ENCODE results near the gene TMEM243.

Gene TMEM243

DNA sequence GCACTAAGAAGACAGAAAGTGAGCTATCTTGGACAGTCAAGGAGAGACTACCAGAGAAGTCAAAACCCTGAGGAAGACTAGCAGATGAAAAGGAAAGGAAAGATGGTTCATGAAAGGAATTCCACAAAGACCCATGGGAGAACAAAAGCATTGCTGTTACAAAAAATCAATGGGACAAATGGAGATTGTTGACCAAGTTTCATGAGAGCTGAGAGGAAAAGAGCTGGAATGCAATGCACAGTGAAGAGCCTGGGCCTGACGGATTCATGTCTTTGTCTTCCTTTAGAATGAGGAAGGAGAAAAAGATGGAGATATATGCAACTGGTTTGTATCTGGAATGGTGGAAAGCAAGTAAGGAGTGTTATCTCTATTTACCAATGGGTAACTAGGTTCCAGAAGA is 17.3 kb downstream of the TMEM243 start:
- H3K27me3 Mint-ChIP-seq: no peaks in the 10 kb centered on the region
- ATAC-seq (no peak), DNase-seq (no peak)
- peaks cover 67% of the 10 kb centered on the region for H3K4me1 Mint-ChIP-seq
- H3K4me3 Mint-ChIP-seq: no peak overlapping the region
- peaks cover 36% of the 10 kb centered on the region for H3K9me3 Mint-ChIP-seq
- H3K36me3 Mint-ChIP-seq (ENCODE audit: low read depth): peaks cover 97% of the 10 kb centered on the region
- peak overlapping the region; percentile 47 for H3K27ac Mint-ChIP-seq

DNA sequence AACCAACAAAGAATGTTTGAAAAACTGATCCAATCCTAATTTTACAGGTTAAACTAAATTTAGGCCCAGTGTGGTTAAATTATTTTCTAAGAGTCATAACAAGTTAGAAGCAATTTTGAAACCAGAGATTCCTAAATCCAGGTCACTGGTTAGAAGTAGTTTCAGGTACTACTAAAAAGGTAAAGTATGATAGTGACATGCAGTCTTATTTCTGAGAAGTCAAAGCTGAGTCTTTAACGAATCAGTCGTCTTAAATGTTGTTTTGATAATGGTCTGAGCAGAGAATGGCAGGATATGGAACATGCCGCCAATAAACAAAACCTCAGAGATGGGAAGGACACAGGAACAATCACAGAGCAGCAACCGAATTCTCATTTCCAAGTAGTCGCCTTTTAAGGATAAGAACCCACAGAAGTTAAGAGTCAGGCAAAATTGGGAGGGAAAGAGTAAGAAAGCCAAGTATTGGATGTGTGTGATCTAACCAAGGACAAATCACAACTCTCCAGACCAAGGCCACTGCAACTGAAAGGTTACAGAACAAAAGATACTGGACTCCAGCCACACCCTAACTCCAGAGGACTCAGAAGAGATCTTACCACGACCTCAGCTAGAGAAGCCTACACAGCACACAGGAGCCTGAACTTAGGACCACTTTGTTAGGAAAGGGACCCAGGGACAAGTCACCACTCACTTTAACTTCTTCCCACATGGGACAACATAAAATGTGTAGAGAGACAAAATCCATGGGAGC is 19.7 kb downstream of the TMEM243 start:
- DNase-seq: no peak
- Mint-ChIP-seq H3K27me3 (no peaks in the 10 kb centered on the region), H3K4me1 (peaks cover 59% of the 10 kb centered on the region), H3K4me3 (no peak overlapping the region), H3K9me3 (peaks cover 23% of the 10 kb centered on the region), H3K27ac (peak overlapping the region; percentile 53), H3K36me3 (ENCODE audit: low read depth) (peaks cover 91% of the 10 kb centered on the region)
- no peak for ATAC-seq

DNA sequence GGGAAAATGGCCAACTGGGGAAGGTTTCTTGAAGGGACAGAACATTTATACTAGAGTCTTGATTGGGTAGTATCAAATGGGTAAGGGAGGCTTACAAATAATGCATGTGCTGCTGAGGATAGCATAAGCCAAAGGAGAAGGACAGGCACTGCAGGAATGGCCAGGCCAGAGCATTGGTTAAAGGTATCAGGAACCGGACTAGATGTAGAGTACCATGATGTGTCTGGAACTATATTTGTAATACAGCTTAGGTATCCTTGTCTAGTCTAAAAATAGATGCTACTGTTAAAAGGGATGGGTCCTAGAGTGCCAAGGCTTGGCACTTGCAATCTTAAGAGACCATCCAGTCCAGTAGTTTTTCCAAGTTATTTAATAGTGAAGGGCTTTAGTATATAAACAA is 20.3 kb downstream of the TMEM243 start:
- Mint-ChIP-seq H3K27me3 (no peaks in the 10 kb centered on the region), H3K4me3 (no peak overlapping the region), H3K36me3 (ENCODE audit: low read depth) (peaks cover 91% of the 10 kb centered on the region), H3K9me3 (peaks cover 17% of the 10 kb centered on the region), H3K4me1 (peaks cover 62% of the 10 kb centered on the region), H3K27ac (peak overlapping the region; percentile 53)
- DNase-seq (no peak), ATAC-seq (no peak)

DNA sequence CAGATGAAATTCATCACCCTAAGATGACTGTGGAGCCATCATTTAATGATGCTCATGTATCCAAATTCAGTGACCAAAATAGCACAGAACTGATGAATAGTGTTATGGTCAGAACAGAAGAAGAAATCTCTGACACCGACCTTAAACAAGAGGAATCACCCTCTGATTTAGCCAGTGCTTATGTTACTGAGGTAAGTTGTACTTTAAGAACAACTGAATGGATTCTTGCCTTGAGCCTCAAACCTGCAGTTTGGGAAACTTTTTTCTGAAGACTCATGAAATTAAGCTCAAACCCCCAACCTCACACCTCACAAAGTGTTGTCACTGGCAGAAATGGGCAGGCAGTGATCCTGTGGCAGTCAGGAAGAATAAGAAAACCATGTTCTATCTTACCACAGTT is 25.6 kb downstream of the TMEM243 start:
- DNase-seq: no peak
- Mint-ChIP-seq H3K4me3 (no peak overlapping the region), H3K27ac (peak overlapping the region; percentile 77), H3K27me3 (no peaks in the 10 kb centered on the region), H3K4me1 (peaks cover 36% of the 10 kb centered on the region), H3K36me3 (ENCODE audit: low read depth) (peaks cover 69% of the 10 kb centered on the region), H3K9me3 (no peaks in the 10 kb centered on the region)
- ATAC-seq: no peak

DNA sequence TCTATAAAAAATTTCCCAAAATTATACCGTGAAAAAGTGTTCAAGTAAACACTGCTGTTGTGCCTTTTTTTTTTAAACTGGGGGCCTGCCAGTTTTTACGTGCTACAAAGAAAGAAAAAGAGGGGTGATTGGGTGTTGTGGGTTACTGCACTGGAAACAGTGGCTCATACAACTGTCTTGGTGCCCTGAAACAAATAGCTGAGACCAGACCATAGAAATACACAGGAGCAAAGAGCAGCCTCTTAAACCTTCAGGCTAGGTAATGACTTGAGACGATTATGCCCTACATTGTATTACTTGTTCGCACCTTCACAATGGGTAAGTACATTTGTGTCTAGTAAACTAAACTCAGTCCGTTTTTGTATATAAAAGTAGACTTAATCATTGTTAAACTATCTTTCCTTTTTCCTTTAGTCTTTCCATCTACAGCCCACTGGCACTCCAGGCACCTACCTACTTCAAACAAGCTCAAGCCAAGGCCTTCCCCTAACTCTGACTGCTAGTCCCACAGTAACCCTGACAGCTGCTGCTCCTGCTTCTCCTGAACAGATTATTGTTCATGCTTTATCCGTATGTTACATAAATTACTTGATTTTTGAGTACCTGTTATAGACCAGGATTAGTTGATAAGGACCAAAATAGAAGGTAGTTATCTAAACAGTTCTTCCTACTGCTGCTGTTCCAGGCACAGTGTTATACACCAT is 26.6 kb downstream of the TMEM243 start:
- Mint-ChIP-seq H3K9me3 (no peaks in the 10 kb centered on the region), H3K4me1 (peaks cover 35% of the 10 kb centered on the region), H3K27ac (peak overlapping the region; percentile 70), H3K36me3 (ENCODE audit: low read depth) (peaks cover 68% of the 10 kb centered on the region), H3K4me3 (no peak overlapping the region), H3K27me3 (no peaks in the 10 kb centered on the region)
- DNase-seq: no peak
- peak; percentile 62 for ATAC-seq

DNA sequence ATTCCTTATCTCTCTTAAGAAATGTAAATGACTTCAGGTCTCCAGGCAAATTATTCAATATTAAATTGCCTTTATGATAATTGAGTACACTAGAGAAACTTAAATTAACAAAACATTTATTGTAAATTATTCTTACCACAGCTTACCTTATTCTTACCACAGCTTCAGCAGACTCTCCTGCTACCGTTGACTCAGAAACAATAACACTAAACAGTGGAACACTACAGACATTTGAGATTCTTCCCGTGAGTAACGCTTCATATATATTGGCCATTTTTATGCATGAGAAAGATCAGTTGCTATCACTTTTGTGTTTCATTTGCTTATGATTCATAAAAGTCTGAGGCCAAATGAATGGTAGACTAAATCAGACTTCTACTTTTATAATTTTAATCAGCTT is 28.7 kb downstream of the TMEM243 start:
- H3K4me1 Mint-ChIP-seq: peaks cover 36% of the 10 kb centered on the region
- H3K27ac Mint-ChIP-seq: no peak overlapping the region
- DNase-seq (no peak), ATAC-seq (no peak)
- no peaks in the 10 kb centered on the region for H3K27me3 Mint-ChIP-seq
- H3K4me3 Mint-ChIP-seq: no peak overlapping the region
- peaks cover 70% of the 10 kb centered on the region for H3K36me3 Mint-ChIP-seq (ENCODE audit: low read depth)
- H3K9me3 Mint-ChIP-seq: no peaks in the 10 kb centered on the region

DNA sequence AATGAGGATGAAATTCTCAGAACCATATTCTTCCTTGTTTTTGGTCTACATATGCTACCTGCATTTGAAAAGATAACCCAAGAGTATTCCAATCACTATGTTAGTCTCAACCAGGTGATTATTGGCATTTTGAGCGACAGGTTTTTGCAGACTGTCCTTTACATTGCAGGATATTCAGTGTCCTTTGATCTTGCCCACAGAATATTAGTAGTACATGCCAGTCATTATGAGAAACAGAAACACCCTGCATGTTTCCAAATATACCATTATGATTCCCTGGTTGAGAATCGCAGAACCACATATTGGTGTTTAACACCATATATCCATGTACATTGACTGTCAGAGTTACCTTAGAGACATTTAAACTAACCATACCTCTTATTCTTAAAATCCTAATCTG is 30.6 kb downstream of the TMEM243 start:
- H3K27me3 Mint-ChIP-seq: no peaks in the 10 kb centered on the region
- peak overlapping the region; percentile 28 for H3K27ac Mint-ChIP-seq
- H3K9me3 Mint-ChIP-seq: no peaks in the 10 kb centered on the region
- H3K36me3 Mint-ChIP-seq (ENCODE audit: low read depth): peaks cover 70% of the 10 kb centered on the region
- DNase-seq: no peak
- H3K4me1 Mint-ChIP-seq: peaks cover 27% of the 10 kb centered on the region
- H3K4me3 Mint-ChIP-seq: no peak overlapping the region
- no peak for ATAC-seq

DNA sequence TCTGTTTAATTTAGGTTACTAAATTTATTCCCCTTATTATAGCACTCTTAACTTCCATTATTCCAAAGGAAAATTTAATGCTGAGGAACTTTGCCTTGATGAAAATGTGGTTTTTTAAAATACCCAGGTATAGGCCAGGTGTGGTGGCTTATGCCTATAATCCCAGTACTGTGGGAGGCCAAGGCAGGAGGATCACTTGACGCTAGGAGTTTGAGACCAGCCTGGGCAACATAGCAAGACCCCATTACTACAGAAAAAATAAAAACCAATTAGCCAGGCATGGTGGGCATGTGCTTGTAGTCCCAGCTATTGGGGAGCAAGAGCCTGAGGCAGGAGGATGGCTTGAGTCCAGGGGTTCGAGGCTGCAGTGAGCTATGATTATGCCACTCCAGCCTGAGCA is 32.4 kb downstream of the TMEM243 start:
- Mint-ChIP-seq H3K27me3 (no peaks in the 10 kb centered on the region), H3K36me3 (ENCODE audit: low read depth) (peaks cover 73% of the 10 kb centered on the region), H3K4me3 (no peak overlapping the region), H3K9me3 (no peaks in the 10 kb centered on the region), H3K27ac (no peak overlapping the region), H3K4me1 (peaks cover 15% of the 10 kb centered on the region)
- ATAC-seq (no peak), DNase-seq (no peak)

DNA sequence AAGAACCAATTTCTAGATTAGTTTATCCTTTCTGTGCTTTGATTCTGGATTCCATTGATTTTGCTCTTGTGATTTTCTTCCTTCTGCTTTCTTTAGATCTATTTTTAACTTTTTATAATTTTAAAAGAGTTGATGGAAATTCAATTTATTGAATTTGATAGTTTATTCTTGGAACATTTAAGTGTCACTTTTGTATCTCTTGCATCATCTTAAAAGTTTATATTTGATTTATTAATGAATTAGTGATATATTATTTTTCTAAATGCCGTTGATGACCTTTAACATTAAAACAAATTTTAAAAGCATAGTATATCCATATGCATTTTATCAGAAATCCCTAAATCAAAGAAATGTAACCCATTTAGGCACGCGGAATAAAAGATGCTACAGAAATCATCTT is 40.4 kb downstream of the TMEM243 start:
- Mint-ChIP-seq H3K4me3 (no peak overlapping the region), H3K36me3 (ENCODE audit: low read depth) (peaks cover 65% of the 10 kb centered on the region), H3K4me1 (peaks cover 9% of the 10 kb centered on the region), H3K27me3 (no peaks in the 10 kb centered on the region), H3K27ac (no peak overlapping the region), H3K9me3 (no peaks in the 10 kb centered on the region)
- ATAC-seq (no peak), DNase-seq (no peak)

DNA sequence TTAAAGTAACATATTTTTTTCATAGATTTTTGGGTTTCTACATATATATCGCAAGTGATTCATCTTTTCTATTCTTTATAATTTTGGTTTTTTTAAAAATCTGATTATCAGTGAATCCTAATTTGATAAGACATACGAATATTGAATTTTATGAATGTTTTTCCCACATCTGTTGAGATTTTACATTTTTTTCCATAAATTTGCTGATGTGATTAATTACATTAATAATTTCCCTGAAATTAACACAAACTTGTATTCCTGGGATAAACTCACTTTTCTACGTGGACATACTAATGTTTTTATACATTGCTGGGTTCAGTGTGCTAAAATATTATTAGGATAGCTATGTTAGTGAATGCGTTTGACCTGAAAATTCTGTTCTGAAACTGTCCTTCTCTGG is 41.2 kb downstream of the TMEM243 start:
- no peak overlapping the region for H3K27ac Mint-ChIP-seq
- H3K9me3 Mint-ChIP-seq: no peaks in the 10 kb centered on the region
- no peak overlapping the region for H3K4me3 Mint-ChIP-seq
- peaks cover 9% of the 10 kb centered on the region for H3K4me1 Mint-ChIP-seq
- no peaks in the 10 kb centered on the region for H3K27me3 Mint-ChIP-seq
- no peak for ATAC-seq
- no peak for DNase-seq
- peaks cover 64% of the 10 kb centered on the region for H3K36me3 Mint-ChIP-seq (ENCODE audit: low read depth)

DNA sequence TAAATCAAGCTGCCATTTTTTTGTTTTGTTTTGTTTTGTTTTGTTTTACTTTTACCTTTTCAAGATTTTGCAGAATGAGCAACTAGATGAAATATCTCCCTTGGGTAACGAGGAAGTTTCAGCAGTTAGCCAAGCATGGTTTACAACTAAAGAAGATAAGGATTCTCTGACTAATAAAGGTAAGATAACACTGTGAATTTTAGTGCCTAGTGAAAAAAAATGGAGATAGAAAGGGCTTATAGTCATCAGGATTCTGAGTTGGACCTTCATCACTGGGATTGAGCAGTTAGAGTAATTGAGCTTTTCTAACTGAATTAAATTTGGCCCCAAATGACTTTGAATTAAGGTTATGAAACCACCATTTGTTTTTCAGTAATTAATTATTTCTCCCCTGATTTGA is 46.1 kb downstream of the TMEM243 start:
- peaks cover 71% of the 10 kb centered on the region for H3K36me3 Mint-ChIP-seq (ENCODE audit: low read depth)
- H3K27ac Mint-ChIP-seq: no peak overlapping the region

DNA sequence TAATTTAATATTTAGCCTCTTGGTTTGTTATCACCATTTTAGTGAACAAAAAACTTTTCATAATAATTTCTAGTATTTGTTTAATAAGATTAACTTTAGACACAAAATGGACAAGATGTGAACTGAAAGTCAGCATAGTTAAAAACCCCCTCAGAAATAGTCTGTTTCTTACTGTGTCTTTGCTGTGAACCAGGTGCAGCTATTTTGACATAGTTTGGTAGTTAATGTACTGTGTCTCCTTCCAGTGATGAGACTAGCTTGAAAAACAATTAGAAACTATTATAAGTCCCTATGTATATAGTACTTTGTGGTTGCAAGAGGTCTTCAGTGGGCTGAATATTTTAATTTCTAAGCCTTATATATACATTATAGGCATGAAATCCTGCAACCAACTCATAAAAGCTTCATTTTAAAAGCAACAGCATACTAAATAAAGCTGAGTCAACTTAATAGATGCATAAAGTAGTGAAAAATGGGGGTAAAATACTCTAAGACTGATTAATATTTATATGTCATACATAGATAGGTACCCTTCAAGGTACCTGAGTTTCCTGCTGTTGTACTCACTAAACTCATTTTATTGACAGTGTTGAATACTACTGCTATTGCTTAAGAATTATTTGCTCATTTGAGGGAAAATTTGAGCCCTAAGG is 48.1 kb downstream of the TMEM243 start:
- Mint-ChIP-seq H3K27me3 (no peaks in the 10 kb centered on the region), H3K36me3 (ENCODE audit: low read depth) (peaks cover 72% of the 10 kb centered on the region), H3K4me1 (peaks cover 4% of the 10 kb centered on the region), H3K9me3 (no peaks in the 10 kb centered on the region), H3K4me3 (no peak overlapping the region), H3K27ac (no peak overlapping the region)
- DNase-seq (no peak), ATAC-seq (no peak)

More for the DNA sequence above, 46.1 kb downstream of the TMEM243 start:
- ATAC-seq (no peak), DNase-seq (no peak)
- Mint-ChIP-seq H3K4me1 (peaks cover 5% of the 10 kb centered on the region), H3K9me3 (no peaks in the 10 kb centered on the region), H3K27me3 (no peaks in the 10 kb centered on the region), H3K4me3 (no peak overlapping the region)

DNA sequence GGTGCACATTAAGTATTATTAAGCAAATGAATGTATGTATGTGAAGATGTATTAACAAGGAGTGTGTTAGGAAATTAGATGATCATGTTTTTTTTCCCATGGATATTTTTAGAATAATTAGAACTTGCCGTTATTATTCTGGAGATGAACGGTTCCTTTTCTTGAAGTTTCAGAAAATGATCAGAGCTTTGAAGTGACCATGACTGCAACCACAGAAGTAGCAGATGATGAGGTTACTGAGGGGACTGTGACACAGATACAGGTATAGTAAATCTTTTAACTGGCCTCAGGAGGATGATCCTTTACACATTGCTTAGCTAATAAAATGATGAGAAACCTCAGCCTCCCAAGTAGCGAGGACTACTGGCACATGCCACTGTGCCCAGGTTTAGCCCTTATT is 48.7 kb downstream of the TMEM243 start:
- Mint-ChIP-seq H3K9me3 (no peaks in the 10 kb centered on the region), H3K27ac (no peak overlapping the region), H3K36me3 (ENCODE audit: low read depth) (peaks cover 72% of the 10 kb centered on the region)

DNA sequence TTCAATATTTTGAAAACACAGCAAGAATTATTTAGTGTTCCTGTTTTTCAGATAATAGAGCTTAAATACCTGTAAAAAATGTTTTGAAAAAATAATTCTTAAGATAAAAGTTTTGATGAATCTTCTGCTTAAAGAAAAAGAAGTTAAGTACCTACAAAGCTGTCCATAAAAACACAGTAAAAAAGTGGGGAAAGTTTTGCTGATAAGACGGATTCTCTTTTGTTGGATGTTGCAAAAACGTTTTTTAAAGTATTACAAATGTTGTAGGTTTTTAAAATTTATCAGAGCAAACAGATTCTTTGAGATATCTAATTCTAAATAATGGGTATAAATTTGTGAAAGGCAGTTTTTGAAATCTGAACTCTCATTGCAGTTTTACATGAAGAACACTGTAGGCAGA is 55.1 kb downstream of the TMEM243 start:
- H3K9me3 Mint-ChIP-seq: no peaks in the 10 kb centered on the region
- DNase-seq (no peak), ATAC-seq (no peak)
- H3K27ac Mint-ChIP-seq: no peak overlapping the region
- peaks cover 13% of the 10 kb centered on the region for H3K4me1 Mint-ChIP-seq
- peaks cover 62% of the 10 kb centered on the region for H3K36me3 Mint-ChIP-seq (ENCODE audit: low read depth)
- H3K27me3 Mint-ChIP-seq: no peaks in the 10 kb centered on the region
- no peak overlapping the region for H3K4me3 Mint-ChIP-seq

More for the DNA sequence above, 48.7 kb downstream of the TMEM243 start:
- H3K4me3 Mint-ChIP-seq: no peak overlapping the region
- no peak for DNase-seq
- H3K4me1 Mint-ChIP-seq: peaks cover 3% of the 10 kb centered on the region
- no peaks in the 10 kb centered on the region for H3K27me3 Mint-ChIP-seq
- no peak for ATAC-seq

DNA sequence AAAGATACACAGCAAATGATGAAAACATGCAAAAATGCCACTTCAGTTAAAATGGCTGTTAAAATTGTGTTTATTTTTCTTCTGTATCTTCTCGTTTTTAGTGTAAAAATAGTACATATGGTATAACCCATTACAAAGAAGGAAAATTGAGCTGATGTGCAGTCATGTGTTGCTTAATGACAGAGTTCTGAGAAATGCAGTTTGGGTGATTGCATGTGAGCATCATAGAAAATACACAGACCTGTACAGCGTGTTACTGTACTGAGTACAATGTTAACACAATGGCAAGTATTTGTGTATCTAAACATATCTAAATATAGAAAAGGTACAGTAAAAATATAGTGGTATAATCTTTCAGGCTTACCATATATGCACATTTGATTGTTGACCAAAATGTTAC is 60.0 kb downstream of the TMEM243 start:
- DNase-seq (no peak), ATAC-seq (no peak)
- Mint-ChIP-seq H3K4me3 (no peak overlapping the region), H3K9me3 (no peaks in the 10 kb centered on the region), H3K27ac (no peak overlapping the region), H3K4me1 (peaks cover 52% of the 10 kb centered on the region), H3K27me3 (no peaks in the 10 kb centered on the region), H3K36me3 (ENCODE audit: low read depth) (peaks cover 40% of the 10 kb centered on the region)
